ENCODE results near the gene DEFB108B. TPM values are rescaled to one million over a fixed set of nuclear protein-coding genes. Genes with fewer than 3 reads are reported as not detected.
A peak's percentile ranks its signal among the peaks of the same experiment; 100 is the strongest.
"Not testable (repeated sequence)": the region's sequence is repeated elsewhere in the genome, so short reads cannot be mapped to it uniquely, and the experiment has no call there.

Gene DEFB108B
- total and polyA plus RNA-seq, 5 experiments from 2014 or later, result not detected

DNA sequence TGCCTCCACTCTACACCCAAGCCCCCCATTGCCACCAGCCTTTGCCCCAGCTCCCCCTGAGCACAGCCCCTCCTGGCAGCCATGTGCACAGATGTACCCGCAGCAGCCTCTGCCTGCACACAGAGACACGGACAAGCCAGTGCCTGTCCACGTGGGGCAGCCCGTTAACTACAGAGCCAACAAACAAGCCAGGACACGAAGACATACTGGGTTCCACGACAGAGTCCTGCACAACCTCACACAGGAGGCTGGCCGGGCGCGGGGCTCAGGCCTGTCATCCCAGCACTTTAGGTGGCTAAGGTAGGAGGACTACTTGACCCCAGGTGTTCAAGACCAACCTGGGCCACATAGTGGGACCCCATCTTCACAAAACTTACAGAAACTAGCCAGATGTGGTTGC is 36.2 kb upstream of the DEFB108B start:
- DNase-seq, H3K36me3 Mint-ChIP-seq, H3K4me3 Mint-ChIP-seq, H3K9me3 Mint-ChIP-seq, ATAC-seq, H3K27ac Mint-ChIP-seq, H3K27me3 Mint-ChIP-seq, POLR2A ChIA-PET: not testable (repeated sequence)
- H3K4me1 Mint-ChIP-seq, result peaks cover 2 to 13% (median 10%) of the 10 kb centered on the region in 4 donors

DNA sequence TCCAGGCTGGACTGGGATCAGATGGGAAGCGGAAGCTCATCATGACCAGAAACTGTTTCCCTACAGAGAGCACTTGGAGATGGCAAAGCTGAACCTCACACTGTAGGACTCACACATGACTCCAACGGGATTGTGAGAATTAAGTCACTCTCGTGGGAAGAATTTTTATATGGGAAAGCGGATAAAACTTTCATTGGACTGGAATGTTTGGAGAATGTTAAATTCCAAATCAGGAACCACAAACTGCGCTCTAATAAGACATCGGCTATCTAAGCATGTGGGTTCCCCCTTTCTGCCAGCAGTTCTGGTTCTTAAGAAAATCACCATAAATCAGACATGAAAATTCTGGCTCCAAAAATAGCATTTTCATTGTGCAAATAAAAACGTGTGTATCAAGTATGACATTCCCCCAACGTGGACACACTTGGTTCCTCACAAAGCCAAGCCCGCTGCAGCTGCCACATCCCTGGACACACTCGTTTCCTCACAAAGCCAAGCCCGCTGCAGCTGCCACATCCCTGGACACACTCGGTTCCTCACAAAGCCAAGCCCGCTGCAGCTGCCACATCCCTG is 33.4 kb upstream of the DEFB108B start:
- H3K9me3 Mint-ChIP-seq, ATAC-seq, H3K27ac Mint-ChIP-seq, H3K4me1 Mint-ChIP-seq, DNase-seq, POLR2A ChIA-PET, H3K27me3 Mint-ChIP-seq, H3K36me3 Mint-ChIP-seq: not testable (repeated sequence)
- H3K4me3 Mint-ChIP-seq, result peak overlapping the region in 1 of 10 donors; percentile 29

- peak overlapping the region in 1 of 10 donors; percentile 29 for H3K4me3 Mint-ChIP-seq
- H3K27ac Mint-ChIP-seq, result peak overlapping the region in 6 of 10 donors; percentile 27 to 85 (median 66)
- H3K4me1 Mint-ChIP-seq, H3K9me3 Mint-ChIP-seq, H3K27me3 Mint-ChIP-seq, H3K36me3 Mint-ChIP-seq: not testable (repeated sequence)
- POLR2A ChIA-PET, result interaction anchor here (0.9 kb wide), 1 partner anchor 13 kb away, joined by 3 read pairs; no protein-coding TSS in a partner anchor
- DNase-seq (peak; percentile 76 to 92 (median 86)), ATAC-seq (peak; percentile 41 to 54)
These were observed 32.6 kb upstream of the DEFB108B start for GRCh38 chr11:71800335-71800953.

- ATAC-seq, H3K36me3 Mint-ChIP-seq, H3K4me3 Mint-ChIP-seq, DNase-seq, H3K9me3 Mint-ChIP-seq, H3K27me3 Mint-ChIP-seq, H3K4me1 Mint-ChIP-seq: not testable (repeated sequence)
- H3K27ac Mint-ChIP-seq, result peak overlapping the region in 3 of 10 donors; percentile 15 to 43 (median 20)
- POLR2A ChIA-PET, result interaction anchor here (0.9 kb wide), 1 partner anchor 13 kb away, joined by 3 read pairs; no protein-coding TSS in a partner anchor
These were observed 32.0 kb upstream of the DEFB108B start for GRCh38 chr11:71801026-71801425.

GRCh38 chr11:71802874-71803273 is 30.1 kb upstream of the DEFB108B start:
- H3K4me3 Mint-ChIP-seq, DNase-seq, H3K27ac Mint-ChIP-seq, H3K36me3 Mint-ChIP-seq, H3K27me3 Mint-ChIP-seq, POLR2A ChIA-PET, ATAC-seq, H3K4me1 Mint-ChIP-seq, H3K9me3 Mint-ChIP-seq: not testable (repeated sequence)

GRCh38 chr11:71804158-71804947 is 28.6 kb upstream of the DEFB108B start:
- ATAC-seq, H3K4me3 Mint-ChIP-seq, POLR2A ChIA-PET, H3K4me1 Mint-ChIP-seq, H3K27me3 Mint-ChIP-seq, DNase-seq, H3K36me3 Mint-ChIP-seq, H3K27ac Mint-ChIP-seq, H3K9me3 Mint-ChIP-seq: not testable (repeated sequence)

- DNase-seq, H3K27me3 Mint-ChIP-seq, POLR2A ChIA-PET, H3K9me3 Mint-ChIP-seq, H3K36me3 Mint-ChIP-seq, ATAC-seq: not testable (repeated sequence)
- Mint-ChIP-seq H3K27ac (peak overlapping the region in 3 of 10 donors; percentile 38 to 96 (median 83)), H3K4me1 (peaks cover 2 to 12% (median 9%) of the 10 kb centered on the region in 4 donors), H3K4me3 (peak overlapping the region; percentile 41 to 83 (median 62))
These were observed 20.5 kb upstream of the DEFB108B start for GRCh38 chr11:71812529-71812928.

DNA sequence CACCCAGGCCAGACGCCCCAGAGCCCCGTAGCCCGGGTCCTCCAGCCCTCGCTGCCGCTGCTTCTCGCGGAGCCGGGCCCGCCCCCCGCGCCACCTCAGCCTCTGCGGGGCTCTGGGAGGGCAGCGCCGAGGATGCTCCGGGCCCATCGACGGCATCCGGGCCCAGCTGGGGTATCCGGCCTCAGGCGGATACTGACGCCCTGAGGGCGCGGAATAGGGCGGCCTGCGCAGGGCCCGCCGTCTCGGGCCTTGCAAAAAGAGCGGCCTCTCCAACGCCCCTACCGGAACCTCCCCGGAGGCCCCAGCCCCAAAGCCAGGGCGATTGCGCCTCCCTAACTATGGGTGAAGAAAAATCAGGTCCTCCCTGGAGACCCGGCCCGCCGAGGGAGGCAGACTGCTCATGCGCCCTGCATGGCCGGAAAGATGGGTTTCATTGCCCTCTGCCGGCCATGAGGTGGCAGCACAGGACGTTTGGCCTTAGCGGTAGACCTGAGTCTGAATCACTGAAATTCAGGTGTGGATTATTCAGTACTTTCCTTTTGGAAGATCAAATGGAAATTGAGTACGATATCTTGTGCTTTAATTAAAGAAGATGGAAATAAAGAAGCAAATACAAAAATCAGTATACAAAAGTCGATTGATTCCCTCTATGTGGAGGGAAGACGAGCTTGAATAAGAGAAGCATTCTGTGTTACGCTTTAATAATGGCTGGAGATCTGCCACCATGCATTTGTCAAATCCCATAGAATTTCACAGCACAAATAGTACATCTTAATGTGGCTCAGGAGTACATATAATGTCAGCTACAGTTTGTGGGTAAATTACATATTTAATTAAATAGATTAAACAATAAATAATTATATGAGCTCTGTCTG is 19.3 kb upstream of the DEFB108B start:
- peak overlapping the region; percentile 53 to 96 (median 92) for H3K27ac Mint-ChIP-seq
- peak overlapping the region; percentile 75 to 90 (median 84) for H3K4me3 Mint-ChIP-seq
- H3K4me1 Mint-ChIP-seq, result peaks cover 2 to 12% (median 9%) of the 10 kb centered on the region in 4 donors
- H3K36me3 Mint-ChIP-seq, result peaks cover 0 to 11% (median 3%) of the 10 kb centered on the region in 3 donors
- not testable (repeated sequence) for H3K9me3 Mint-ChIP-seq, H3K27me3 Mint-ChIP-seq
- ATAC-seq, result peak; percentile 99 to 100
- POLR2A ChIA-PET, result interaction anchor here (0.7 to 1.2 kb wide), 2 partner anchors 13 to 27 kb away, joined by 3 read pairs; no protein-coding TSS in a partner anchor
- DNase-seq, result peak; percentile 74 to 92 (median 84)

- H3K27me3 Mint-ChIP-seq, H3K36me3 Mint-ChIP-seq, DNase-seq, H3K4me3 Mint-ChIP-seq, ATAC-seq, H3K27ac Mint-ChIP-seq, H3K4me1 Mint-ChIP-seq, H3K9me3 Mint-ChIP-seq, POLR2A ChIA-PET: not testable (repeated sequence)
These were observed 11.5 kb upstream of the DEFB108B start for GRCh38 chr11:71821539-71821938.

- Mint-ChIP-seq H3K27ac (peak overlapping the region in 1 of 10 donors; percentile 30), H3K4me1 (peaks cover 0 to 10% (median 3%) of the 10 kb centered on the region in 4 donors)
- not testable (repeated sequence) for H3K4me3 Mint-ChIP-seq, DNase-seq, H3K36me3 Mint-ChIP-seq, ATAC-seq, H3K27me3 Mint-ChIP-seq, H3K9me3 Mint-ChIP-seq
- POLR2A ChIA-PET, result interaction anchor here (0.7 kb wide), 1 partner anchor 97 kb away, joined by 4 read pairs; no protein-coding TSS in a partner anchor
These were observed 3.8 kb upstream of the DEFB108B start for GRCh38 chr11:71829247-71829646.

- peaks cover 0 to 10% (median 3%) of the 10 kb centered on the region in 4 donors for H3K4me1 Mint-ChIP-seq
- ATAC-seq, H3K36me3 Mint-ChIP-seq, H3K4me3 Mint-ChIP-seq, H3K9me3 Mint-ChIP-seq, H3K27me3 Mint-ChIP-seq, POLR2A ChIA-PET: not testable (repeated sequence)
- peak overlapping the region in 1 of 10 donors; percentile 30 for H3K27ac Mint-ChIP-seq
- DNase-seq, result peak in 2 of 10 donors; percentile 6 to 23
These were observed 3.3 kb upstream of the DEFB108B start for GRCh38 chr11:71829686-71830085.

DNA sequence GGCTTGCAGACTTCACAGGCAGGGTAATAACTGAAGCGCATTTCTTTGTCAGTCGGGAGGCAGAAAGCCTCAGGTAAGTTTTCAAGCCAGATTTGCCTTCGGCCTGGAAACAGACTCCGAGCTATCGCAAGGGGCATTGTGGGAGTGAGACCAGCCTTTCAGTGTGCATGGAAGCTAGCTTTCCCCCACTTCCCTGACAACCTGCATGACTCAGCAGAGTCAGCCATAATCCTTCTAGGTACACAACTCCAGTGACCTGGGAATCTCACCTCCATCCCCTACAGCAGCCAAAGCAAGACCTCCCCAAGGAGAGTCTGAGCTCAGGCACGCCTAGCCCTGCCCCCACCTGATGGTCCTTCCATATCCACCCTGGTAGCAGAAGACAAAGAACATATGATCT is 9.7 kb downstream of the DEFB108B start:
- H3K36me3 Mint-ChIP-seq, POLR2A ChIA-PET, DNase-seq, H3K4me3 Mint-ChIP-seq, H3K27ac Mint-ChIP-seq, ATAC-seq, H3K27me3 Mint-ChIP-seq, H3K4me1 Mint-ChIP-seq: not testable (repeated sequence)
- H3K9me3 Mint-ChIP-seq, result peaks cover 0 to 15% (median 6%) of the 10 kb centered on the region in 9 donors
